ENCODE results near the gene EEF2KMT. TPM values are rescaled to one million over a fixed set of nuclear protein-coding genes. Genes with fewer than 3 reads are reported as not detected.
A peak's percentile ranks its signal among the peaks of the same experiment; 100 is the strongest.
"Not testable (repeated sequence)": the region's sequence is repeated elsewhere in the genome, so short reads cannot be mapped to it uniquely, and the experiment has no call there.

EEF2KMT gene
- total RNA-seq, 1 experiment from 2014 or later = 26.2 TPM

- in situ Hi-C loops (cut with HindIII; ENCODE audit: low pct_unique_long_range_greater_than_20kb, low sequenced_read_pairs) = no loop called here
- DNase-seq (ENCODE audit: low read depth) = no peak
Observed at GRCh38 chr16:5059386-5060072, 38.1 kb downstream of the EEF2KMT start.

GRCh38 chr16:5058476-5058875 is 39.1 kb downstream of the EEF2KMT start:
- no peak for DNase-seq (ENCODE audit: low read depth)
- in situ Hi-C loops (cut with HindIII; ENCODE audit: low pct_unique_long_range_greater_than_20kb, low sequenced_read_pairs) = no loop called here

- no peak for DNase-seq (ENCODE audit: low read depth)
- in situ Hi-C loops (cut with HindIII; ENCODE audit: low pct_unique_long_range_greater_than_20kb, low sequenced_read_pairs) = no loop called here
Observed at GRCh38 chr16:5056352-5056751, 41.2 kb downstream of the EEF2KMT start.

GRCh38 chr16:5054876-5055865 is 42.4 kb downstream of the EEF2KMT start:
- no peak for DNase-seq (ENCODE audit: low read depth)
- in situ Hi-C loops (cut with HindIII; ENCODE audit: low pct_unique_long_range_greater_than_20kb, low sequenced_read_pairs) = no loop called here

- in situ Hi-C loops (cut with HindIII; ENCODE audit: low pct_unique_long_range_greater_than_20kb, low sequenced_read_pairs) = no loop called here
- DNase-seq (ENCODE audit: low read depth) = no peak
Observed at GRCh38 chr16:5046914-5047313, 50.7 kb downstream of the EEF2KMT start.

- in situ Hi-C loops (cut with HindIII; ENCODE audit: low pct_unique_long_range_greater_than_20kb, low sequenced_read_pairs) = no loop called here
- DNase-seq (ENCODE audit: low read depth) = no peak
Observed at GRCh38 chr16:5045499-5046115, 52.0 kb downstream of the EEF2KMT start.

- DNase-seq (ENCODE audit: low read depth); in situ Hi-C loops (cut with HindIII; ENCODE audit: low pct_unique_long_range_greater_than_20kb, low sequenced_read_pairs): not testable (repeated sequence)
Observed at GRCh38 chr16:5044581-5044980, 53.0 kb downstream of the EEF2KMT start.

GRCh38 chr16:5044011-5044540 is 53.5 kb downstream of the EEF2KMT start:
- in situ Hi-C loops (cut with HindIII; ENCODE audit: low pct_unique_long_range_greater_than_20kb, low sequenced_read_pairs) = no loop called here
- no peak for DNase-seq (ENCODE audit: low read depth)

- no peak for DNase-seq (ENCODE audit: low read depth)
- in situ Hi-C loops (cut with HindIII; ENCODE audit: low pct_unique_long_range_greater_than_20kb, low sequenced_read_pairs) = no loop called here
Observed at GRCh38 chr16:5042574-5043171, 54.9 kb downstream of the EEF2KMT start.

GRCh38 chr16:5041600-5042133 is 55.9 kb downstream of the EEF2KMT start:
- DNase-seq (ENCODE audit: low read depth) = peak; percentile 45
- in situ Hi-C loops (cut with HindIII; ENCODE audit: low pct_unique_long_range_greater_than_20kb, low sequenced_read_pairs) = no loop called here

- in situ Hi-C loops (cut with HindIII; ENCODE audit: low pct_unique_long_range_greater_than_20kb, low sequenced_read_pairs) = no loop called here
- DNase-seq (ENCODE audit: low read depth) = no peak
Observed at GRCh38 chr16:5040451-5040850, 57.1 kb downstream of the EEF2KMT start.

GRCh38 chr16:5036228-5037156 is 61.1 kb downstream of the EEF2KMT start:
- no peak for DNase-seq (ENCODE audit: low read depth)
- in situ Hi-C loops (cut with HindIII; ENCODE audit: low pct_unique_long_range_greater_than_20kb, low sequenced_read_pairs) = no loop called here

- in situ Hi-C loops (cut with HindIII; ENCODE audit: low pct_unique_long_range_greater_than_20kb, low sequenced_read_pairs) = no loop called here
- no peak for DNase-seq (ENCODE audit: low read depth)
Observed at GRCh38 chr16:5035909-5036227, 61.7 kb downstream of the EEF2KMT start.

Other genes with a start within 250 kb of the EEF2KMT start
- gene PPL, start 160.6 kb downstream of the EEF2KMT start, total RNA-seq (2014; rRNA removed; shearing (Covaris generic); ENCODE audit: low replicate concordance) = 10.2 and 11.5 TPM in 2 replicates
- gene SEC14L5, start 139.5 kb downstream of the EEF2KMT start, total RNA-seq (2014; rRNA removed; shearing (Covaris generic); ENCODE audit: low replicate concordance) = under 0.01 and 0.03 TPM in 2 replicates
- 51.4 and 197 TPM in 2 replicates for gene NAGPA, start 63.9 kb downstream of the EEF2KMT start, total RNA-seq (2014; rRNA removed; shearing (Covaris generic); ENCODE audit: low replicate concordance)
- not detected in 2 replicates for gene C16orf89, start 31.8 kb downstream of the EEF2KMT start, total RNA-seq (2014; rRNA removed; shearing (Covaris generic); ENCODE audit: low replicate concordance)
- gene ALG1, start 26.0 kb downstream of the EEF2KMT start, total RNA-seq (2014; rRNA removed; shearing (Covaris generic); ENCODE audit: low replicate concordance) = 39.2 and 40.2 TPM in 2 replicates